Upper lobe of left lung (tissue), 6 donors: ENCODE measurements around the gene UBE2D4. TPM values are rescaled to one million over a fixed set of nuclear protein-coding genes. Genes with fewer than 3 reads are reported as not detected.
"Not testable (repeated sequence)": the region's sequence is repeated elsewhere in the genome, so short reads cannot be mapped to it uniquely, and the experiment has no call there.

Experiments
- ATAC-seq, 2 donors: fragments of 200-7000 bp; cut with Tn5 transposase; one replicate each; pipeline ENCODE4 v1.9.1; 2022; ENCODE audit warnings: mild to moderate bottlenecking in 2 of 2, moderate library complexity in 2 of 2; ENCODE audit not compliant: low FRiP score in 2 of 2
- DNase-seq, 2 donors: peaks; one replicate each; pipeline ENCODE4 v3.0.0-alpha.2; 2019 to 2020
- H3K27ac ChIP-seq, 4 donors: fragments of 200-600 bp; sonication (generic); one replicate each; pipeline ENCODE4 v1.5.1; 2016 to 2019
- H3K27me3 ChIP-seq, 4 donors: fragments of 200-600 bp; sonication (generic); one replicate each; pipeline ENCODE4 v1.5.1; 2017 to 2019
- H3K36me3 ChIP-seq, 4 donors: fragments of 200-600 bp; sonication (generic); one replicate each; pipeline ENCODE4 v1.5.1; 2016 to 2019
- H3K4me1 ChIP-seq, 4 donors: fragments of 200-600 bp; sonication (generic); one replicate each; pipeline ENCODE4 v1.5.1; 2018 to 2019
- H3K4me3 ChIP-seq, 4 donors: fragments of 200-600 bp; sonication (generic); one replicate each; pipeline ENCODE4 v1.5.1; 2017 to 2019; ENCODE audit warnings: mild to moderate bottlenecking in 2 of 4, moderate library complexity in 1 of 4
- H3K9me3 ChIP-seq, 4 donors: fragments of 200-600 bp; sonication (generic); one replicate each; pipeline ENCODE4 v1.5.1; 2018 to 2019
- EP300 ChIP-seq, 4 donors: sonication (generic); formaldehyde crosslinking; IDR thresholded peaks; one replicate each; pipeline ENCODE4 v1.5.1; 2017; ENCODE audit warnings: antibody characterized with exemption in 4 of 4, control low read depth in 2 of 4
- POLR2A ChIP-seq, 4 donors: fragments of 450-650 bp; IDR thresholded peaks; one replicate each; pipeline ENCODE4 v1.5.1; 2016 to 2017; ENCODE audit warnings: antibody characterized with exemption in 4 of 4, mild to moderate bottlenecking in 2 of 4
- POLR2AphosphoS5 ChIP-seq, 2 donors: sonication (generic); formaldehyde crosslinking; IDR thresholded peaks; one replicate each; pipeline ENCODE4 v1.5.1; 2017; ENCODE audit warnings: antibody characterized with exemption in 2 of 2
- WGBS, 2 donors: methylation state at CpG; one replicate each; pipeline ENCODE4 v1.1.5; 2017 to 2018; 5-methylcytosine and 5-hydroxymethylcytosine counted together
- total RNA-seq, 6 donors: library from RNA; depleted of rRNA in 4 of 6; stranded (reverse); fragments of >200 nt in 4 of 6; gene quantifications; one replicate each; pipeline versions ENCODE4 v1.1.0 to v1.2.1, GENCODE V29; 2016 to 2021
- TF ChIP-seq, protein P1 (sequence below), 6 experiments: fragments of 450-650 bp in 4 of 6; fragments of 200-600 bp in 2 of 6; sonication (generic) in 2 of 6; IDR thresholded peaks; one replicate each; pipeline ENCODE4 v1.5.1; 2016 to 2019; ENCODE audit warnings: antibody characterized with exemption in 6 of 6
- donor health status: DM: no; HTN: no; CAD: no; lungs with moderate emphysema.
- donor health status: DM: no; HTN: yes; CAD: no; lungs with severe emphysema.

The UBE2D4 gene
- total RNA-seq, 6 donors from 2014 or later, result 4.9 to 24.9 (median 17.4) TPM

DNA sequence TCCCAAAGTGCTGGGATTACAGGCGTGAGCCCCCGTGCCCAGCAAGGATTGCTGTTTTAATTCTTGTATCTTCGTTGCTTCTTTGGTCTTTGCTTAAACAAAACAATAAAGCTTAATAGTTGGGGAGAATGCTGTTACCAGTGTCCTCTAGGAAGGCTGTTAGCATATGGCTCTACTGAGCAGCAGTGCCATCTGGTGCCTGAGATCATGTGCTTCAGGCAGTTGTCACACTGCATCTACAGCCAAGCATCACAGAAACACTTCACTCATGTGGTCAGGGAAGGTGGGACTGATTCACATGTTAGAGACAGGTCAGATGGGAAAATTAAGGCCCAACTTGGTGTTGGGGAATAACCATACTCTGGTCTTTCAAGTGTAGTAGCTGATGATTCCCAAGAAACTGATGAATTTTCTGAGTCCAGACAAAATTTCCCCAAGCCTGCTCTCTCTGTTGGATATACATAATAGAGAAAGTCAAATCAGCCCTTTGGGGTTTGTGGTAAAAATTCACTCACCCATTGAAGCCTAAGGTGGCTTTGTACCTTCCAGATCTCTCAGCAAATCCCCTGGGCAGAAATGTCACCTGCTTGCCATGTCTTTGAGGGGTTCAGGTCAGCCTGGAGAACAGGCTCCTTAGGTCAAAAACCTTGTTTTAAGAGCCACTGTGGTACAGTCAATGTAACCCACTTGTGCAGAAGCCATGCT, 28.4 kb downstream of the UBE2D4 start:
- Histone ChIP-seq H3K27ac (no peak overlapping the region), H3K4me3 (no peak overlapping the region), H3K36me3 (peaks cover 3 to 40% (median 28%) of the 10 kb centered on the region in 4 donors), H3K27me3 (no peaks in the 10 kb centered on the region), H3K4me1 (no peaks in the 10 kb centered on the region), H3K9me3 (no peaks in the 10 kb centered on the region)
- 67 to 77% methylated on average over 3 of the region's 3 CpGs for WGBS, 2 donors
- ATAC-seq, result no peak
- TF ChIP-seq, protein P1, sequence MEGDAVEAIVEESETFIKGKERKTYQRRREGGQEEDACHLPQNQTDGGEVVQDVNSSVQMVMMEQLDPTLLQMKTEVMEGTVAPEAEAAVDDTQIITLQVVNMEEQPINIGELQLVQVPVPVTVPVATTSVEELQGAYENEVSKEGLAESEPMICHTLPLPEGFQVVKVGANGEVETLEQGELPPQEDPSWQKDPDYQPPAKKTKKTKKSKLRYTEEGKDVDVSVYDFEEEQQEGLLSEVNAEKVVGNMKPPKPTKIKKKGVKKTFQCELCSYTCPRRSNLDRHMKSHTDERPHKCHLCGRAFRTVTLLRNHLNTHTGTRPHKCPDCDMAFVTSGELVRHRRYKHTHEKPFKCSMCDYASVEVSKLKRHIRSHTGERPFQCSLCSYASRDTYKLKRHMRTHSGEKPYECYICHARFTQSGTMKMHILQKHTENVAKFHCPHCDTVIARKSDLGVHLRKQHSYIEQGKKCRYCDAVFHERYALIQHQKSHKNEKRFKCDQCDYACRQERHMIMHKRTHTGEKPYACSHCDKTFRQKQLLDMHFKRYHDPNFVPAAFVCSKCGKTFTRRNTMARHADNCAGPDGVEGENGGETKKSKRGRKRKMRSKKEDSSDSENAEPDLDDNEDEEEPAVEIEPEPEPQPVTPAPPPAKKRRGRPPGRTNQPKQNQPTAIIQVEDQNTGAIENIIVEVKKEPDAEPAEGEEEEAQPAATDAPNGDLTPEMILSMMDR (IDR thresholded peaks at IDR 0.05), result peak in 3 of 6 experiments; percentile 7 to 35 (median 26)
- TF ChIP-seq POLR2A (IDR thresholded peaks at IDR 0.05), result no peak
- no peak for DNase-seq

DNA sequence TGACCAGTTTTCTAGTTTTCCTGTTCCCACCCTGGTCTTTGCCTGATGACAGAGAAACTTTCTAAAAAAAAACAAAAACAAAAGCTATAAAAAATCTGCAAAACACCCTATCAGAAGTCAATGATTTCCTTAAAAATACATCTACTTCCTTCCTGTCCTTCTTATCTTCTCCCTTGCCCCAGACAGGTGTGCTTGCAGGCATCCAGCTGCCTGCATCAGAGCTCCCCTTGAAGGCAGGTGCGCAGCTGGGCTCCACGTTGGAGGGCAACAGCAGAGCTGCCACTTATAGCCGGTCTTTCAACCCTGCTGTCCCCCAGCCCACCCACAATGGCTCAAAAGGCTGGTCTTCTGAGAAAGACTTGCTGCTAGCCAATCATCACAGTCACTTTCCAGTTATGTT, 29.8 kb downstream of the UBE2D4 start:
- H3K4me3 ChIP-seq, result no peak overlapping the region
- 76 to 92% methylated on average over 3 of the region's 3 CpGs for WGBS, 2 donors
- H3K9me3 ChIP-seq, result no peaks in the 10 kb centered on the region
- DNase-seq (no peak), ATAC-seq (no peak)
- no peaks in the 10 kb centered on the region for H3K4me1 ChIP-seq
- TF ChIP-seq POLR2AphosphoS5 (IDR thresholded peaks at IDR 0.05), result no peak
- TF ChIP-seq, protein P1 (IDR thresholded peaks at IDR 0.05), result no peak
- no peak for TF ChIP-seq POLR2A (IDR thresholded peaks at IDR 0.05)
- TF ChIP-seq EP300 (IDR thresholded peaks at IDR 0.05), result no peak
- no peak overlapping the region for H3K27ac ChIP-seq
- H3K27me3 ChIP-seq, result no peaks in the 10 kb centered on the region
- peaks cover 3 to 30% (median 20%) of the 10 kb centered on the region in 4 donors for H3K36me3 ChIP-seq

DNA sequence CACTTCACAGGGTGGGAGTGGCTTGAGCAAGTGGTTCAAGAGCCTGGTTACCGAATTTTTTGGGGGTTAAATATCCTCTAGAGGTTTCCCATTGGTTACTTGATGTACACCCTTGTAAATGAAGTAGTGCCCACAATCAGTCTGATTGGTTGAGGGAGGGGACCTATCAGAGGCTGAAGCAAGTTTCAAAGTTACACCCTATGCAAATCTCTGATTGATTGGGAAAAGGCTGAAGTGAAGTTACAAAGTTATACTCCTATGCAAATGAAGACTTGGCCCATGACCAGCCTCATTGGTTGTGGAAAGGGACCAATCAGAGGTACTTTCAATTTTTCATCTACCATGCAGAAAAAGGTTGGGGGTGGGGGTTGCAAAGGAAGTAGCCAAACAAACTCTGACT, 34.7 kb downstream of the UBE2D4 start:
- TF ChIP-seq POLR2AphosphoS5 (IDR thresholded peaks at IDR 0.05) (no peak), POLR2A (IDR thresholded peaks at IDR 0.05) (no peak), EP300 (IDR thresholded peaks at IDR 0.05) (no peak)
- TF ChIP-seq, protein P1 (IDR thresholded peaks at IDR 0.05), result no peak
- no peak overlapping the region for H3K27ac ChIP-seq
- H3K4me1 ChIP-seq, result no peaks in the 10 kb centered on the region
- WGBS, 2 donors, result 37 to 40% methylated on average over 1 of the region's 1 CpG
- H3K36me3 ChIP-seq, result peaks cover 0 to 8% (median 0%) of the 10 kb centered on the region in 4 donors
- no peak overlapping the region for H3K4me3 ChIP-seq
- DNase-seq (no peak), ATAC-seq (no peak)
- no peaks in the 10 kb centered on the region for H3K27me3 ChIP-seq
- H3K9me3 ChIP-seq, result no peaks in the 10 kb centered on the region

DNA sequence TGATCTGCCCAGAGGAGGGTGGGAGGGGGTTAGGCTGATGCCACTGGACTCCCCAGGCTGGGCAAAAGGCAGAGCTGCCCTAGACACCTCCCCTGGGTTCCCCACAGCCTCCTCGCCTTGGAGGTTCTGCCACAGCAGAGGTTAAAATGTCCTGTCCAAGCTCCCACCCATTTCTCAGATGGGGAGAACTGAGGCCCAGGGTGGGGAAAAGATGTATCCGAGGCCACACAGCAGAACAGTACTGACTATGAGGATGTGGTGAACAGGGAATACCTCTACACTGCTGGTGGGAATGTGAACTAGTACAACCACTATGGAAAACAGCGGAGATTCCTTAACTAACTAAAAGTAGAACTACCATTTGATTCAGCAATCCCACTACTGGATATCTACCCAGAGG, 40.2 kb downstream of the UBE2D4 start:
- WGBS, 2 donors, result 94 to 100% methylated on average over 2 to 3 of the region's 3 CpGs
- not testable (repeated sequence) for H3K4me1 ChIP-seq, H3K9me3 ChIP-seq, DNase-seq, H3K27me3 ChIP-seq, H3K27ac ChIP-seq, ATAC-seq, H3K4me3 ChIP-seq, H3K36me3 ChIP-seq

DNA sequence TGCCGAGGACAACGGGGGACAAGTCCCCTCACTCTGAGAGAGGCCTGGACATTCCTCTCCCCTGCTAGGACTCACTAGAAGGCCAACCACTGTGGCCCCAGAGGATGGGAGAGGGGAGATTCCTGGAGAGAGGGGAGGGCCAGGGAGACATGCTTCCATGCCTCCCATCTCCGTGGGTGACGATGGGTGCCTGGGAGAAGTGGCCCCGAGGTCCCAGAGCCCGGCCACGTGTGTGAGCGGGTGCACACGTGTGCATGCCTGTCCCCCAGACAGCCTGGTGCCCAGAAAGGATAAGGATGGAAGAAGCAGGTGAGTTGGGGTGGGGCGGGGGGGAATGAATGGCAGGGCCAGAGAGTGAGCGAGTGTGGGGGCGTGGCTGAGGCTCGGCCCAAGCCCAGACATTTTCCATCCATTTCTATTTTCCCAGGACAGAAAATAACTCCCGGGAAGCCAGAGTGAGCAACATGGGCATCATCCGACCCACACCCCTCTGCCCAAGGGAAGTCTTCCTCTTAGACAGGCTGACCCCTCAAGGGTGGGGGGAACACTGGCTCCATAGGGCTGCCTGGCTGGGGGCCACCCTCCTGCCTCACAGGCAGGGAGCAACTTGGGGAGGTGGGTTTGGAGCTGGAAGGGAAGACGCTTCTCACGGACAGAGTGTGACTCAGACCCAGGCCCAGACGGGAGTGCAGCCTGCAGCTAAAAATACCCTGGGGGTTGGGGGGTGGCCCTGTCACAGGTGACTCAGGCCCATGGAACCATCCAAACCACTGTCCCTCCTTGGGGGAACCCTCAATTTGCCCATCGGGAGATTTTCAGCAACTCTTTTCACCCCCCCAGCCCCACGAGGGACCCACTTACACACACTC, 42.2 kb downstream of the UBE2D4 start:
- H3K27me3 ChIP-seq, H3K4me3 ChIP-seq, H3K9me3 ChIP-seq, H3K36me3 ChIP-seq, H3K4me1 ChIP-seq, H3K27ac ChIP-seq, DNase-seq: not testable (repeated sequence)
- peak; percentile 15 to 76 for ATAC-seq
- WGBS, 2 donors, result 75 to 79% methylated on average over 3 to 5 of the region's 20 CpGs

DNA sequence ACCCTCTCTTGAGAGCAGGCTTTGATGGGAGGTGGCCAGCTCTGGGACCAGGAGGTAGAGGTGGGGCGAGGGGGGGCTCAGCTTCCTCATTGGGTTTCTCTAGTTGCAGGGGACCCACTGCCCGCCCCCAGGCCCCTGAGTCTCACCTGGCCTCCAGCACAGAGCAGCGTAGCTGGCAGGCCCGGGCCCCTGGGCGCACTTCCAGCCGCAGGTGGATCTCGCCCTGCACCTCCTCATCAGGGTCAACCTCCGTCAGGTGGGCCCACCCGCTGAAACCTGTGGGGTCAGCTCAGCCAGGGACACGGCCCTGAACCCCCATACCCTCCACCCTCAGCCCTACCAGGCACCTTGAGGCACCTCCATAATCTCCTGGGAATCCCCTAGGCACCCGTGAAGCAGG, 43.4 kb downstream of the UBE2D4 start:
- 88 to 94% methylated on average over 1 to 11 of the region's 11 CpGs for WGBS, 2 donors

DNA sequence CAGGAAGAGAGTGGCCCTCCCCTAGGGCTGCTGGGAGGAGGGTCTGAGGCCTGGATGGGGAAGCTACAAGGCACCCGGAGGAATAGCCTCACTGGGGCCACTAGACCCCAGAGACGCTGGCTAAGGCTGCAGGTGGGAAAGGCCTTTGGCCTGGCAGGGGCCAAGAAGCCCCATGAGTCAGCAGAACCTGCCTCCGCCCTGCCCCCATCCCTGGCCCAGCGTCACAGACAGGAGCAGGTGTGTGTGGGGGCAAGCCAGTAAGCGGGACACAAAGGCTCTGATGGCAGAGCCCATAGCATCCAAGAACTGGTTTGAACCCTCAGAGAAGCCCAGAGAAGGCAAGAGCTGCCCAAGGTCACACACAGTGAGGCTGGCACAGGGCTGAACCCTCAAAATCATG, 44.5 kb downstream of the UBE2D4 start:
- WGBS, 2 donors, result 94% methylated on average over 3 of the region's 5 CpGs; no CpG with 5 or more reads in 1 of the 2 donors
- not testable (repeated sequence) for H3K4me1 ChIP-seq, H3K36me3 ChIP-seq, ATAC-seq, H3K27ac ChIP-seq, H3K4me3 ChIP-seq, H3K9me3 ChIP-seq, H3K27me3 ChIP-seq, DNase-seq

More for the DNA sequence above, 43.4 kb downstream of the UBE2D4 start:
- ATAC-seq (peak in 1 of 2 donors; percentile 2), DNase-seq (peak in 1 of 2 donors; percentile 56)
- H3K9me3 ChIP-seq, H3K4me1 ChIP-seq, H3K4me3 ChIP-seq, H3K36me3 ChIP-seq, H3K27me3 ChIP-seq, H3K27ac ChIP-seq: not testable (repeated sequence)

DNA sequence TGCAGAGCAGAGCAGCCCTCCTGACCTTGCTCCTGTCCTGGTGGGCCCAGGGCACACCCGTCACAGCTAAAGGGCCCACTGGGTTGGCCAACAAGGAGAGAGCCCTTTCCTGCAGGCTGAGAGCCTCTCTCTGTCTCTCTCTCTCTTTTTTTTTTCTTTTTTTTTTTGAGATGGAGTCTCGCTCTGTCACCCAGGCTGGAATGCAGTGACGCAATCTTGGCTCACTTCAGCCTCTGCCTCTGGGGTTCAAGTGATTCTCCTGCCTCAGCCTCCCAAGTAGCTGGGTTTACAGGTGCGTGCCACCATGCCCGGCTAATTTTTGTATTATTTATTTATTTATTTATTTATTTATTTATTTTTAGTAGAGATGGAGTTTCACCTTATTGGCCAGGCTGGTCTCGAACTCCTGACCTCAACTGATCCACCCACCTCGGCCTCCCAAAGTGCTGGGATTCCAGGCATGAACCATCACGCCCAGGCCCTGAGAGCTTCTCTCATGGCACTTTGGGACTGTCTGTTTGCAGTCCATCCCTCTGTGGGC, 47.9 kb downstream of the UBE2D4 start:
- ATAC-seq, H3K27ac ChIP-seq, H3K4me1 ChIP-seq, H3K36me3 ChIP-seq, H3K4me3 ChIP-seq, H3K27me3 ChIP-seq, DNase-seq, H3K9me3 ChIP-seq: not testable (repeated sequence)
- 79 to 87% methylated on average over 7 to 8 of the region's 8 CpGs for WGBS, 2 donors
